HG03457 (cell line): Measurements from ENCODE around the gene GDF11.

Experiments used
- ATAC-seq: cut with Tn5 transposase; IDR thresholded peaks from one replicate; pipeline ENCODE4 v1.9.1; 2021; ENCODE audit warnings: moderate number of reproducible peaks; ENCODE audit not compliant: unreplicated experiment

GDF11 gene

DNA sequence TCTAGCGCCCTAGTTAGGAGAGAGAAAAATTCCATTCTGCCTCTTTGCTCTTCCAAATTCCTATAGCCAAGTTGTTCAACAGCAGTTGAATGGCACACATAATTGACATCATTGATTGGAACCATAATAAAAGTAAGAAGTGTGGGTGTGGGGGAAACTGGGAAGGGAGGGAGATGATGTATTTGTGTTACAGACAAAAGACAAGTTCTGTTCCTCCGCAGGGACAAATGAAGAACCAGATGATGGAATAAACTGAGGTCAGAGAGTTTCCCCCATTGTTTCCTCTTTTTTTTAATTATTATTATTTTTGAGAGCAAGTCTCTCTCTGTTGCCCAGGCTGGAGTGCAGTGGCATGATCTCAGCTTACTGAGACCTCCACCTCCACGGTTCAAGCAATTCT lies 34.9 kb downstream of the GDF11 start:
- ATAC-seq: no peak

DNA sequence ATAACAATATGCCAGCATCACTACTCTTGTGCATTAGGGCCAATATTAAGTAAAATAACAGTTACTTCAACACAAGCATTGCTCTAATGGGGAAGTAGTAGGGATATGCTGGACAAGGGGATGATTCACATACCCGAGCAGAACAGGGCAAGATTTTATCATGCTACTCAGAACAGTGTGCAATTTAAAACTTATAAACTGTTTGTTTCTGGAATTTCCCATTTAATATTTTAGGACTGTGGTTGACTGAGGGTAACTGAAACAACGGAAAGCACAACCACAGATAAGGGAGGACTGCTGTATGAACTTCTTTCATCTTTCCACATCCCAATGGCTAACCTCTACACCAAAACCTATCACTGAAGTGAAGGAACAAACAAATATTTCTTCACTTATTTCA lies 37.8 kb downstream of the GDF11 start:
- no peak for ATAC-seq

DNA sequence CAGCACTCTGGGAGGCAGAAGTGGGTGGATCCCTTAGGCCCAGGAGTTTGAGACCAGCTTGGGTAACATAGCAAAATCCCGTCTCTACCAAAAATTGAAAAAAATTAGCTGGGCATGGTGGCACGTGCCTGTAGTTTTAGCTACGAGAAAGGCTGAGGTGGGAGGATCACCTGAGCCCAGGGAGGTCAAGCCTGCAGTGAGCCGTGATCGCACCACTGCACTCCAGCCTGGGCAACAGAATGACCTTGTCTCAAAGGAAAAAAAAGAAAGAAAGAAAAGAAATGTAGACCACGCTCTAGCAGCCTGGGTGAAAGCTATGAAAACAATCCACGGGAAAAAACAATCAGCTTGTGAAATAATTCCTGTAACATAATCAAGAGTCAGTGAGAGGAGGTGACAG lies 45.6 kb downstream of the GDF11 start:
- no peak for ATAC-seq

DNA sequence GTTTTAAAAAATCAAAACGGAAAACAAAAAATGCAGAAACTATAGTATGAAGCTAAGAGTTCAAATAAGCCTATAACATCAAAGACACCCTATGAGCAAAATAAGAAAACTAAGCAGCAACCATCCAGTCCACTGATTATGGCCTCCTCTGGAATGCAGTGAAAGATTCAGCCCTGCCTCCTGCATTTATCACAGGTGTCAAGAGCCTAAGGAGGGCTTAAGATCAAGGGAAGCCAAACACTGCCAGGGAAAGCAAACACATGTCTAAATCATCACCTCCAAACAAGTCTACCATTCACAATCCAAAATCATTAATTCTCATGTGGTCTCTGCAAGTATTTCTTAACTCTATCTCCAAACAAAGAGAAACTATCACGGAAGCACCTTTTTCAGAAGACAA lies 46.2 kb downstream of the GDF11 start:
- ATAC-seq: no peak

DNA sequence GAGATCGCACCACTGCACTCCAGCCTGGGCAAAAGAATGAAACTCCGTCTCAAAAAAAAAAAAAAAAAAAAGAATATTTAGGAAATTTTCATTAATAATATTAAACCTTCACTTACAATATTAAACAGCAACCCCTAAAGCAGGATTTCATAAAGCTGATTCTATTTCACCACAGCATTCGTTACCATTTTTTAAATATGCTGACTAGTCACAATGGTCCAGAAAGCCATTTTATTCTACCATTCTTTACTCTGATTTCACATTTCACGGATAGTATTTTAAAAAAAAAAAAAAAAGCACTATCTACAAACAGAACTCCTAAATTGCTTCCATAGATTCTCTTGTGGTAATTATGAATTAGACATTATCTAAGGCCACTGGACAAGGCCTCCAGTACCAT lies 47.0 kb downstream of the GDF11 start:
- no peak for ATAC-seq

DNA sequence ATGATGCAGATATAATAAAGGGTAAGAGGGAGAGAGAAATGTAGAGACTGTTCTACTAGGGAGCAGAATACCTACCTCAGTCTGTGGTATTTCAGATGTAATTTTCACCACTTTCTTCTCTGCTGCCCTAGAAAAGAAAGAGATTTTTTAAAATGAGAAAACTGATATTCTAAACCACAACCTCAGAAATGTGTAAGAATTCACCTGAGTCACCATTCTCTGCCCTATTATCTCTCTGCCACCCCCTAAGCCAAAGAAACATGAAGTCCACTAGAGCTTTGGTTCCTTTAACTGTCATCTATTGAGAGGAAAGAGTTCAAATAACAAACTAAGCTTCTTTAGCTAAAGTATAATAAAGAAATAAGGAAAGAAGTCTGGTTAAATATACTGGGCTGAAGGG lies 53.0 kb downstream of the GDF11 start:
- ATAC-seq: no peak

DNA sequence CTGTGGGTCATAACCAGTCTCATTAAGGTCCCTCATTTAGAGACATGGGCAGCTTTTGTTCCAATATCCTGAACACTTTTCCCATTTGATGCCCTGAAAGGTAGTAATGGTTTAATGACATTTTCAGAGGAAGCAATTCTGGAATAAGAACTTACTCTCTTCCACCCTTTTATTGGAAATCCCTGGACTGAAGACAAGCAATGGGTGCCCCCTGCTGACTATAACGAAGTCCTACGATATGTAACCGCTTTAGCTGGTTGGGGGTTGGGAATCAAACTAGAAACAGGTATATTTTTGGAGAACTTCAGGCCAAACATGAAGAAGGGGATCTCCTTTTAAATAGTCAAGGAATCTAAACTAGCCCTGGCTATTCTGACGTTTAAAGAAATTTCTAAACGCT lies 54.1 kb downstream of the GDF11 start:
- ATAC-seq: no peak

DNA sequence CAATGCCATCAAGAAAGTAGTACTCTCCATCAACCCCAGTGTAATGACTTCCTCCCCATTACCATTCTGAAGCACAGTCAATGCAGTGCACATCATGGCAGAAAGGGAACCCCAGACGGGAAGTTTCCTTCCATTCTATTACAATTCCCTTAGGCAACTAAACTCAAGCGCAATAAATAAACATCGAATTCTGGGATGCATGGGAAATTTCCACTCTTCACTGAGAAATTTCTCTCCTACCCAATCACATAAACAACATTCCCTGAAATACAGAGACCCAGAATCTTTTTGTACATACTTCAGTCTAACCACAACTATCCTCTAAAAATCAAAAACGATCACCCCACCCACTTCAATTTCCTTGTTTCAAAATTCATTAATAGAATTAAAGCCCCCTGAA lies 54.6 kb downstream of the GDF11 start:
- no peak for ATAC-seq
